Bronchial epithelial cell (primary cell): Measurements from ENCODE around the gene AP3S2. TPM values are rescaled to one million over a fixed set of nuclear protein-coding genes. Genes with fewer than 3 reads are reported as not detected.

Source experiments
- DNase-seq: peaks from one replicate; pipeline ENCODE4 v3.0.0-alpha.2; 2010; ENCODE audit warnings: low read depth
- FAIRE-seq: peaks from 2 replicates; lab custom pipeline; 2011; peaks lifted over from hg19 to GRCh38; lab: Jason Lieb, UNC
- H3K27me3 ChIP-seq: 2 replicates; pipeline ENCODE4 v1.5.1; 2011; ENCODE audit warnings: low read length; ENCODE audit not compliant: control insufficient read depth, insufficient read depth
- H3K36me3 ChIP-seq: 2 replicates; pipeline ENCODE4 v1.5.1; 2011; ENCODE audit warnings: low read length; ENCODE audit not compliant: control insufficient read depth, insufficient read depth
- H3K4me3 ChIP-seq: 2 replicates; pipeline ENCODE4 v1.5.1; 2011; ENCODE audit warnings: mild to moderate bottlenecking, low read depth, low read length, control low read depth
- total RNA-seq: library from RNA; depleted of rRNA; stranded (reverse); fragments of >200 nt; gene quantifications from 2 replicates; pipeline ENCODE4 v1.2.1, GENCODE V29; 2014
- TF ChIP-seq, protein P1 (sequence below): IDR thresholded peaks from 2 replicates; pipeline ENCODE4 v1.5.1; 2011; ENCODE audit warnings: mild to moderate bottlenecking, moderate library complexity, low read length, control low read depth, inconsistent platforms; ENCODE audit not compliant: insufficient read depth, severe bottlenecking

The AP3S2 gene
- total RNA-seq, 1 donor from 2014 or later: 51.3 TPM

DNA sequence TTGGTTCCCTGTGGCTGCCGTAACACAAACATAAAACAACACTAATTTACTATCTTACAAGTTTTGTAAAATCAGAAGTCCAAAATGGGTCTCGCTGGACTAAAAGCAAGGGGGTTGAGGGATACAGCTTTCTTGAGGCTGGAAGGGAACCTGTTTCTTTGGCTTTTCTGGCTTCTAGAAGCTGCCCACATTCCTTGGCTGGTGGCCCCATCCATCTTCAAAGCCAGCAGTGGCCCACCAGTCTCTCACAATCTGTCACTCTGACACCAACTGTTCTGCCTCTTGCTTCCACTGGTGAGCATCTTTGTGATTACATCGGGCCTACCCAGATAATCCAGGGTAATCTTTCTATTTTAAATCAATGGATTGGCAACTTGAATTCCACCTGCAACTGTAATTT lies 78.0 kb downstream of the AP3S2 start:
- H3K4me3 ChIP-seq: no peak overlapping the region
- H3K36me3 ChIP-seq: no peaks in the 10 kb centered on the region
- FAIRE-seq: no peak
- DNase-seq: no peak
- H3K27me3 ChIP-seq: peaks cover 14% of the 10 kb centered on the region
- TF ChIP-seq, protein P1, sequence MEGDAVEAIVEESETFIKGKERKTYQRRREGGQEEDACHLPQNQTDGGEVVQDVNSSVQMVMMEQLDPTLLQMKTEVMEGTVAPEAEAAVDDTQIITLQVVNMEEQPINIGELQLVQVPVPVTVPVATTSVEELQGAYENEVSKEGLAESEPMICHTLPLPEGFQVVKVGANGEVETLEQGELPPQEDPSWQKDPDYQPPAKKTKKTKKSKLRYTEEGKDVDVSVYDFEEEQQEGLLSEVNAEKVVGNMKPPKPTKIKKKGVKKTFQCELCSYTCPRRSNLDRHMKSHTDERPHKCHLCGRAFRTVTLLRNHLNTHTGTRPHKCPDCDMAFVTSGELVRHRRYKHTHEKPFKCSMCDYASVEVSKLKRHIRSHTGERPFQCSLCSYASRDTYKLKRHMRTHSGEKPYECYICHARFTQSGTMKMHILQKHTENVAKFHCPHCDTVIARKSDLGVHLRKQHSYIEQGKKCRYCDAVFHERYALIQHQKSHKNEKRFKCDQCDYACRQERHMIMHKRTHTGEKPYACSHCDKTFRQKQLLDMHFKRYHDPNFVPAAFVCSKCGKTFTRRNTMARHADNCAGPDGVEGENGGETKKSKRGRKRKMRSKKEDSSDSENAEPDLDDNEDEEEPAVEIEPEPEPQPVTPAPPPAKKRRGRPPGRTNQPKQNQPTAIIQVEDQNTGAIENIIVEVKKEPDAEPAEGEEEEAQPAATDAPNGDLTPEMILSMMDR: no peak

DNA sequence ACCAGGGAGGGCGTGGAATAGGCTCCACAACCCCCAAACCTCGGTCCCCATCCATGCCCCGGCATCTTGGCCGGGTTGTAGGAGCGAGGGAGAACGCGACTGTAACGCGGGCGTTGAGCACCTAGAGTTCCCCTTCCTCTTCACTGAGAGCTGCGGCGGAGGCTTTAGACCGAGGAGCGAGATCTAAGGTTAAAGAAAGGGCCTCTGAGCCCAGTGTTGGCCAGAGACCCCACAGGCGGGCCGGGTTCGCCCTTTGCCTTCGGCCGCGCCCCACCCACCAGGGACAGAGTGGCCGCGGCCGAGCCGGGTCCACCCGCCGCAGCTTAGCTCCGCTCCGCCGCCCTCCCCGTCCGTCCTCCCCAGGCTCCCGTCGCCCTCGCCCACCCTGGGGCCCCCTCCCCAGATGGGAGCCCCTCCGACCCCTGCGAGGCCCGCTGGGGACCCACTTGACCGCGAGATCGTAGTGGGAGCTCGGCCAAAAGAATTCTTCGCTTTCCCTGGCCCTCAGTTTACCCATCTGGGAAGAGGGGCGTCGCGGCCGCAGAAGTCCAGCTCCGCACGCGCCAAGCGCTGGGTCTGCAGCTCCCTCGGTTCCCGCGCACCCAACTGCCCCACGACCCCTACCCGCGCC lies 79.6 kb downstream of the AP3S2 start:
- DNase-seq (no peak), FAIRE-seq (no peak)
- Histone ChIP-seq H3K36me3 (no peaks in the 10 kb centered on the region), H3K27me3 (peaks cover 14% of the 10 kb centered on the region), H3K4me3 (no peak overlapping the region)
- TF ChIP-seq, protein P1: no peak

DNA sequence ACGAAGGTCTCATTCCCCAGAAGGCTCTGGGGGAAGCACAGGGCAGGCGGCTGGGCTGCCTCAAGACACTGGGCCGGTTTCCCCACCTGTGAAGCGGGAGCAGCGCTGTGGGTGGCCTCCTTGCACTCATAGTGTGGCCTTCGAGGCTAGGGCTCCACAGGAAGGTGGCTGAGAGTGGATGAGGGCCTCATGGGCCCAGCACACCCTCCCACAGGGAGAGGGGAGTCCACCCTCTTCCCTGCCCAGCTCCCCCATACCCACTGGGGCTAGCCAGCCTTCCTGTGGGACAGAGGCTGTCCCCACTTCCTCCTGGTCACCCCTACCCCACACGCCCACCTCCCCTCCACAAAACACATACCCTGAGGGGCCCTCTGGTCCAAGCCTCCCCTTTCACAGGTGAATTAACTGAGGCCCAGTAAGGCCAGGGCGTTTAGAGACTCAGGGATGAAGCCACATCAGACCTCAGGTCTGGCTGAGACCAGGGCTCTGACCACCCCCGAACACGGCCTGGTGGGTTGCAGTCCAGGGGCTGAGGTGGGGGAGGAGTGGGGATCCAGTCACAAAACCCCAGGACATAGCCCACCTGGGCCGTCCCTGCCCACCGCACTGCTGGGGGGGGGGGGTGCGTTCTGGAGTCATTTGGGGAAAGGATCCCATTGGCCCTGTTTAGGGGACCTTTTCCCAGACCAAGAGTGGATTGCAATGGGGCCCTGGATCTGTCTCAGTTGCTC lies 80.2 kb downstream of the AP3S2 start:
- peaks cover 14% of the 10 kb centered on the region for H3K27me3 ChIP-seq
- no peak for DNase-seq
- H3K36me3 ChIP-seq: no peaks in the 10 kb centered on the region
- H3K4me3 ChIP-seq: no peak overlapping the region
- TF ChIP-seq, protein P1: no peak
- FAIRE-seq: no peak

DNA sequence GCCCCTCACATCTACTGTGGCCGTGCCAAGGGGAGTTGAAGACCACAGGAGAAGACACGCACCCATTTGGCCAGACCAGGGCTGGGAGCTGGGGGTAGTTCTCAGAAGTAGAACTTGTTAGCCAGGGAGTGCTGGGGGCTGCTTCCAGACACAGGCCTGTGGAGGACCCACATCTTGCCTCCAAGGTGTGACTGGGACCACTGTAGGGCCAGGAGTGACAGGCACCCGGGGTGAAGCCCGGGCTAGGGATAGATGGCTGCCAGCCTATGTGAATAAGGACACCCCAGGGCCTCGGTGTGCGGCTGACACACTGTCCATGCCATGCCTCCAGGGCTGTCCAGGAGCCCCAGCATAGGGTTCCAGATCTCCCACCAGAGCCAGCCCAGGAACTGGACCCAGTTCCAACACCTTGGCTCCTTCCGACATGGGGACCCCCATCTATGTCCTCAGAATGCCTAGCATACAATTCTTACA lies 80.9 kb downstream of the AP3S2 start:
- TF ChIP-seq, protein P1: no peak
- no peak overlapping the region for H3K4me3 ChIP-seq
- no peaks in the 10 kb centered on the region for H3K36me3 ChIP-seq
- peaks cover 14% of the 10 kb centered on the region for H3K27me3 ChIP-seq
- FAIRE-seq (no peak), DNase-seq (no peak)

DNA sequence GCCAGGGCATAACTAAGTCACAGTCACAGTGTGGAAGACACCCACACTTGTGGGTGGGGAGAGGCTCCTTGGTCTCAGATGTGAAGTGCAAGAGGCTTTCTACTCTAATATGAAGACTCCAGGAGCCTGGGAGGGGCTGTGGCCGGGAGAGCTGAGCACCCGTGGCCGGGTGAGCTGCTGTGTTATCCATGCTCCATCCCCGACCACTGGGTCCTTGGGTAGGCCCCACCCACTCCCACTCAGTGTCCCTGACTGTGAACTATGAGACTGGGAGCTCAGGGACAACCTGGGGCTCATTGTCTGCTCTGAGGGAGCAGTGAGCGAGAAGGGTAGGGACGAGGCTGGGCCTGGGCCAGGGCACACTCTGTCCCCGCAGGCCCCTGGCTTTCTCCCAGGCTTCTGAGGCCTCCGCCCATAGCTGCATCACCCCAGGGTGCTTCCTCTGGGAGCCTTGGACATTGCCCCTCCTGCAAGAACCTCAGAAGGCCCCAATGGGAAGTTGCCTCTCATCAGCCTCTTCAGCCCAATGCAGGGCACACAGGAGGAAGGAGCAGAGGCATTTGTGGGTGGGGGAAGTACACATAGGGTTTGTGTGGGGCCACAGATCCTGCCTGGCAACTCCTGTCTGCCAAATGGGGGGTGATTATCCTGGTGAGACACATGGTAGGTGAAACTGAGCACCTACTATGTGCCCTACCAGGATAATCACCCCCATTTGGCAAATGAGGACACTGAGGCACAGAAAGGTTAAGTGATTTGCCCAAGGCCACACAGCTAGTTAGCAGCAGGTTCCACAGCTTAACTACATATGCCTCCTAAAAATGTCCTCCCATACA lies 81.6 kb downstream of the AP3S2 start:
- FAIRE-seq: no peak

More for the DNA sequence above, 81.6 kb downstream of the AP3S2 start:
- no peak for DNase-seq
- Histone ChIP-seq H3K27me3 (peaks cover 14% of the 10 kb centered on the region), H3K4me3 (no peak overlapping the region), H3K36me3 (no peaks in the 10 kb centered on the region)
- TF ChIP-seq, protein P1: no peak
